GM12872 (cell line): ENCODE results near the gene GPER1.

ENCODE experiments used
- CTCF ChIP-seq: IDR thresholded peaks from 3 replicates; pipeline ENCODE4 v1.5.1; 2011; ENCODE audit warnings: low read depth, mild to moderate bottlenecking, low read length, moderate library complexity; ENCODE audit not compliant: insufficient read depth

The GPER1 gene

GRCh38 chr7:1078519-1078918, 9.4 kb upstream of the GPER1 start:
- no peak for TF ChIP-seq CTCF

- no peak for TF ChIP-seq CTCF
These were observed 8.9 kb upstream of the GPER1 start for GRCh38 chr7:1078985-1079384.

GRCh38 chr7:1079546-1079945, 8.4 kb upstream of the GPER1 start:
- TF ChIP-seq CTCF: no peak

GRCh38 chr7:1080252-1080920, 7.5 kb upstream of the GPER1 start:
- TF ChIP-seq CTCF: no peak

GRCh38 chr7:1080921-1081255, 7.0 kb upstream of the GPER1 start:
- TF ChIP-seq CTCF: no peak

GRCh38 chr7:1081336-1081735, 6.6 kb upstream of the GPER1 start:
- no peak for TF ChIP-seq CTCF

- no peak for TF ChIP-seq CTCF
These were observed 5.9 kb upstream of the GPER1 start for GRCh38 chr7:1081931-1082401.
